NB4 (cell line): Measurements from ENCODE around the gene NRG3.

ENCODE experiments used
- DNase-seq: peaks from one replicate; pipeline ENCODE4 v3.0.0; 2010; ENCODE audit warnings: low read depth
- H3K4me3 ChIP-seq: one replicate; pipeline ENCODE4 v1.5.1; 2011; ENCODE audit warnings: mild to moderate bottlenecking, low read depth, low read length, moderate library complexity
- CTCF ChIP-seq: IDR thresholded peaks from one replicate; pipeline ENCODE4 v1.5.1; 2012; ENCODE audit warnings: low read depth, low read length
- MAX ChIP-seq: IDR thresholded peaks from 2 replicates; pipeline ENCODE4 v1.6.1; 2011; ENCODE audit warnings: low read depth, low read length
- MYC ChIP-seq: IDR thresholded peaks from 2 replicates; pipeline ENCODE4 v1.6.1; 2011; ENCODE audit warnings: low read depth, low read length
- POLR2A ChIP-seq: IDR thresholded peaks from 2 replicates; pipeline ENCODE4 v1.6.1; 2011; ENCODE audit warnings: mild to moderate bottlenecking; ENCODE audit not compliant: insufficient read length; ENCODE audit errors: extremely low read depth

Gene NRG3

GRCh38 chr10:82252081-82252480 lies 377.1 kb downstream of the NRG3 start:
- no peak overlapping the region for H3K4me3 ChIP-seq
- TF ChIP-seq POLR2A = no peak
- TF ChIP-seq MAX = no peak
- no peak for TF ChIP-seq CTCF
- TF ChIP-seq MYC = no peak
- DNase-seq = no peak

GRCh38 chr10:82254237-82254636 lies 379.2 kb downstream of the NRG3 start:
- no peak for DNase-seq
- H3K4me3 ChIP-seq = no peak overlapping the region
- no peak for TF ChIP-seq POLR2A
- no peak for TF ChIP-seq MYC
- TF ChIP-seq CTCF = no peak

- no peak for DNase-seq
- TF ChIP-seq MAX (no peak), CTCF (no peak), MYC (no peak), POLR2A (no peak)
Observed at GRCh38 chr10:82256275-82256674, 381.3 kb downstream of the NRG3 start.

GRCh38 chr10:82266438-82266837 lies 391.4 kb downstream of the NRG3 start:
- TF ChIP-seq CTCF (no peak), POLR2A (no peak), MAX (no peak), MYC (no peak)
- no peak overlapping the region for H3K4me3 ChIP-seq
- no peak for DNase-seq

More at GRCh38 chr10:82256275-82256674, 381.3 kb downstream of the NRG3 start:
- H3K4me3 ChIP-seq = no peak overlapping the region

GRCh38 chr10:82267014-82267413 lies 392.0 kb downstream of the NRG3 start:
- TF ChIP-seq CTCF (no peak), MYC (no peak), POLR2A (no peak), MAX (no peak)
- H3K4me3 ChIP-seq = no peak overlapping the region
- no peak for DNase-seq

- H3K4me3 ChIP-seq = no peak overlapping the region
- DNase-seq = no peak
- TF ChIP-seq POLR2A = no peak
- TF ChIP-seq MYC = no peak
- no peak for TF ChIP-seq CTCF
- TF ChIP-seq MAX = no peak
Observed at GRCh38 chr10:82267465-82267864, 392.5 kb downstream of the NRG3 start.
